Right ventricle myocardium inferior (tissue), 1 donor: ENCODE results near the gene CFAP57. TPM values are rescaled to one million over a fixed set of nuclear protein-coding genes. Genes with fewer than 3 reads are reported as not detected.

Experiments used
- ATAC-seq: fragments of 200-7000 bp; cut with Tn5 transposase; one replicate; pipeline ENCODE4 v1.9.1; 2020; ENCODE audit warnings: mild to moderate bottlenecking, moderate library complexity
- DNase-seq: peaks from one replicate; pipeline ENCODE4 v3.0.0; 2021; ENCODE audit errors: missing footprints
- intact Hi-C: fragments of 100-400 bp; cut with DNase I; formaldehyde crosslinking; loops from one replicate; pipeline ENCODE4 v1.11.0; 2022
- total RNA-seq: library from RNA; stranded (reverse); fragmentation: NEBNext Ultra II Directional; extraction: Animal tissue kit (Norgen Biotek cat#: 25700); gene quantifications from one replicate; pipeline ENCODE4 v1.2.1, GENCODE V29; 2021
- donor health status: DM: no; HTN: yes; CAD: no; lungs with severe emphysema.

The CFAP57 gene
- total RNA-seq, 1 donor from 2014 or later, result not detected

DNA sequence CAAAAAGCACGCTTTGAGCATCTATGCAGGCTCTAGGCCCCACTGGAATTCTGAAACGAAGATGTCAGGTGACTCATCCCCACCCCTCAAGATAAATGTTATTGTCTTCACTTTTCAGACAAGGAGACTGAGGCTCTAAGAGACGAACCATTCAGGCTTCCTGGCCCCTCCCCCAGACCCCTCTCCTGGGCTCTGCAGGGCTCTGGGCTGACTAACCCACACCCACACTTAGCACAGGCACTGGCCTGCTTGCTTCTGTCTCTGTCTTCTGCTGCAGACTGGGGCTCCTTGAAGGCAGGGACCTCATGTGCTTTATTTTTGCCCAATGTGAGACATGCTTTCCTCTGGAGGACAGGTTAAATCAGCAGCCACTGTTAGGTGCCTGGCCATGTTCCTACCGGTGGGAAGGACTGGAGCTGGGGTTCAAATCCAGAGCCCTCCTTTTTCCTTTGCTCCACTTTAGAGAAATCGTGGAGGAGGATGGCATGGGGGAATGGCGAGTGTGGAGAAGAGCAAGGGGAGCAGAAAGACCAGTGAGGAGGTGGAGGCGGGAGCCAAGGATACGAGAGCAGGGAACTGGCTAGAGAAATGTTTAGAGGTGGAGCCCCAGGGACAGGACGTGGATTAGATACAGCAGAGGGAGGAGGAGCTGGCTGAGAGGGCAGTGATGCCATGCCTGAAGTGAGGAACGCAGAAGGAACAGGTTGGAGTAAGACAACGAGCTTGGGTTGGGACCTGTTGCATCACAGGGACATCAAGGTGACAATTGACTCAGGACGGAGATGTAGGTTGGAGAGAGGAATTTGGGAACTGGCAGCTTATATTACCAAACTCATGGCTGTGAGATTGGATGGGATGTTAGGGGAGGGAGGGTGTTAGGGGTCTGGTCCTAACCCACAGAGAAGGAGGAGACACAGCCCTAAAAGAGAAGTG, 99.3 kb downstream of the CFAP57 start:
- DNase-seq (no peak), ATAC-seq (no peak)

DNA sequence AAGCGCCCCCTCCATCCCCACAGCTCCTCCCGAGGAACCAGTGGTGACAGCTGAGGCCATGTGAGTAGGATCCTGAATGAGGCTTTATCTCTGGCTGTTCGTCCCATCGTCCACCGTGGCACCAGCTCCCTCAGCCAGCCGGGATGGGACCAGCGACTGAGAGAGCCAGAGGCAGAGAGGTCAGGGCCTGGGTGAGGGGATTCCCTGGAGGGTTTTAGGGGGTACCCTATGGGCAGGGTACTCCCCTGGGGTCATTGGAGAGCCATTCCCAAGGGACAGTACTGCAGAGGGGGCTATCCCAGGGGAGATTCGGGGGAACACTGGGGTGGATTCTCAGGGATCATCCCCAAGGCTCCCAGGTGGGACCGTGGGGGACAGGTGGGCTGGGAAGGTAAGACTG, 100.0 kb downstream of the CFAP57 start:
- no peak for DNase-seq
- intact Hi-C loops, result no loop called here
- ATAC-seq, result no peak

More for the DNA sequence above, 99.3 kb downstream of the CFAP57 start:
- intact Hi-C loops, result no loop called here

DNA sequence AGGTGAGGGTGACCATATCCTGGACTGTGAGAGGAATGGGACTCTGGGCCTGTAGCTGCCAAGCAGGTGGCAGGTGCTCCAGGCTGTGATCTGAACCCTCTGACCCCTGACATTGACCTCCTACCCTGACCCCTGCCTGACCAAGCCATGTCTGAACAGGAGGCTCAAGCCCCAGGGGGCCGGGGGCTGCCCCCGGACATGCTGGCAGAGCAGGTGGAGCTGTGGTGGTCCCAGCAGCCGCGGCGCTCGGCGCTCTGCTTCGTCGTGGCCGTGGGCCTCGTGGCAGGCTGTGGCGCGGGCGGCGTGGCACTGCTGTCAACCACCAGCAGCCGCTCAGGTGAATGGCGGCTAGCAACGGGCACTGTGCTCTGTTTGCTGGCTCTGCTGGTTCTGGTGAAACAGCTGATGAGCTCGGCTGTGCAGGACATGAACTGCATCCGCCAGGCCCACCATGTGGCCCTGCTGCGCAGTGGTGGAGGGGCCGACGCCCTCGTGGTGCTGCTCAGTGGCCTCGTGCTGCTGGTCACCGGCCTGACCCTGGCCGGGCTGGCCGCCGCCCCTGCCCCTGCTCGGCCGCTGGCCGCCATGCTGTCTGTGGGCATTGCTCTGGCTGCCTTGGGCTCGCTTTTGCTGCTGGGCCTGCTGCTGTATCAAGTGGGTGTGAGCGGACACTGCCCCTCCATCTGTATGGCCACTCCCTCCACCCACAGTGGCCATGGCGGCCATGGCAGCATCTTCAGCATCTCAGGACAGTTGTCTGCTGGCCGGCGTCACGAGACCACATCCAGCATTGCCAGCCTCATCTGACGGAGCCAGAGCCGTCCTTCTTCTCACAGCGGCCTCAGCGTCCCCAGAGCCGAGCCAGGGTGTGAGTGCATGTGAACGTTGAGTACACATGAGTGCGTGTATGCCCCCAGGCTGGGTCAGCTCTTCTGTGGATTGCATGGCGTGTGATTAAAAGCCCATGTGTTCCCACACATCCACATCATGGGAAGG, 100.7 kb downstream of the CFAP57 start:
- no peak for DNase-seq
- ATAC-seq, result no peak
- intact Hi-C loops, result no loop called here

DNA sequence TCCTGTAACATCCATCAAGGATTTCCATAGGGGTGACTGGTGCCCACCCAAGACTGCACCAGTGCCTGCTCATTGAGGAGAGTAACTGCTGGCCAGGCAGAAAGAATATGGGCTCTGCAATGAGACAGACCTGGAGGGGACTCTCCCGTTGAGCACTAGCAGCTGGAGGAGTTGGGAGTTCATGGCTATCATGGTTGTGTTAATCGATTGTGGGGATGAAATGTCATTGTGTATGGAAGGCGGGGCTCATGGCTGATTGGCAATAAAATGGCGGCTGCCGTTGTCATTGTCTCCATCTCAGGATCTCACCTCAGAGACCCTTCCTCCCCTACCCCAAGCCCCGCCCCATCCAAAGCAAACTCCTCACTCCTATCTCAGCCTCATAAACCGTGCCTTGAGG, 101.6 kb downstream of the CFAP57 start:
- intact Hi-C loops, result no loop called here
- ATAC-seq (no peak), DNase-seq (no peak)

DNA sequence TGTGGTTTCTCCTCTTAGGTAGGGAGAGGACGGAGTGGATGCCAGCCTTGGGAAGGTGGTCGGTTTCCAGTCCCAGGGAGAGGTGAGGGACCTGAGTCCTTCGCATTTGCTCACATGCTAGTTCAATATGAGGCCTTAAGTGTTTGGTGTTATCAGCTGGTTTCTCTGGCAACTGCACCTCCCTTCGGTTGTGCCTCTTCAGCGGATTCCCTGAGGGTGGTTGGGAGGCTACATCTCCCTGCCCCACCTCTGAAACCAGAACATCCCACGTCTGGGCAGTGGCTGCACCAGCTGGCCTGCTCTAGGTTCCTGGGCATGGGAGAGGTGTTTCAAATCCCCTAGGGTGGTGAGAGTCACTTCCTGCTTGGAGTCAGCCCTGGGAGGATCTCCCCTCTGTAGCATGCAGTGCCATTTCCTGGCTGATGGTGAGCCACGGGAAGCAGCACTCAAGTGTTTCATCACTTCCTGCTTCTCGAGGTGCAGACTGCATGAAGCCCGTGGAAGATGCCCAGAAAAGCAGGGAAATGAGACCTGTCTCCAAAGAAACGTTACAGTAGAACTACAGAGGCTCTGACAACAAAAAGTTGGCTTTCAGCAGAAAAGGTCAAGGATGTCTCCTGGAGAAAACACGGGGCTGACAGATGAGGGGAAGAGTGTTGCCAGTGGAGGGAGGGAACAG, 102.1 kb downstream of the CFAP57 start:
- intact Hi-C loops, result no loop called here

DNA sequence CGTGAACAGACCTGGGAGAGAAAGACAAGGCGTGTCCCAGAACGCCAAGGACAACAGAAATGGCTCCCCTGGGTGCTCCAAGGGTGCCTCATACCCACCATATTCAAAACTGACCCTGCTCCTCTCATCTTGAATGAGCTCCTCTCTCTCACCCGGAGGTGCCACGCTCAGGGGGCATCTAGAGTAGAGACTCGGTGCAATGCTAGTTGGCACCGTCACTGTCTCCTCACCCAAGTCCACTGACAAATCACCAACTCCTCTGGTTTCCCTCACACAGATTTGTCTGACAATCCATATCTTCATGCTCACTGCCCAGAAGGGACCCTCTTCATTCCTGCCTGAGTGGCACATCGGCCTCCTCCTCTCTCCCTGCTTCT, 102.7 kb downstream of the CFAP57 start:
- intact Hi-C loops, result no loop called here
- DNase-seq (no peak), ATAC-seq (no peak)

More for the DNA sequence above, 102.1 kb downstream of the CFAP57 start:
- DNase-seq (no peak), ATAC-seq (no peak)

DNA sequence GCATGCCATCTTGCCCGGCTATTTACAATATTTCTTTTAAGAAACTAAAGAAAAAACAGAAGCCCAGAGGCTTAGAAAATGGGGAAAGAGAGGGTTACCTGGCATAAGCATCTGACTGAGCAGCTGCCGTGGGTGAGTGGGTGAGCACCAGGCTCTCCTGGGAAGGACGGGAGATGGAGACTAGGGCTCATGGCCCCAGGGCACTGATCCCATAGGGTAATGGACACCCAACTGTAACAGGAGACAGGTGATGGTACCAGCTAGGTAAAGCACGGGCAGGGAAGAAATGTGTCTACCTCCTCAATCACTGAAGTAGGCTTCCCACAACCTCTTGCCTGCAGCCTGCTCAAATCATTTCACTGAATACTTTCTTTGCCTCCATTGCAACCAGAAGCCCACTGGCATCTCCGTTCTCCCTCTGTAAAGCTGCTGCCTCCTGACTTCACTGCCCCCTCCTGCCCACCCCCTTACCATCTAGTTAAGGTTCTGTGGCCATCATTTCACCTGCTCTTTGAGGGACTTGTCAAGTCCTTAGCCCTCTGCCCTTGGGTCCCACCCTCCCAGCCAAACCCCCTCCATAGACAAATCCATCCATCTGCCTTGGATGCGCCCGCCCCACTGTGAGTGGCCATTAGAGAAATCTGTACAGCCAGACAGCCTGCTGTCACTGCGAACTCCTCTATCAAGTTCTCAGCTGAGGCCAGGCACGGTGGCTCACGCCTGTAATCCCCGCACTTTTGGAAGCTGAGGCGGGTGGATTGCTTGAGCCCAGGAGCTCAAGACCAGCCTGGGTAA, 103.9 kb downstream of the CFAP57 start:
- no peak for ATAC-seq
- intact Hi-C loops, result no loop called here
- no peak for DNase-seq

DNA sequence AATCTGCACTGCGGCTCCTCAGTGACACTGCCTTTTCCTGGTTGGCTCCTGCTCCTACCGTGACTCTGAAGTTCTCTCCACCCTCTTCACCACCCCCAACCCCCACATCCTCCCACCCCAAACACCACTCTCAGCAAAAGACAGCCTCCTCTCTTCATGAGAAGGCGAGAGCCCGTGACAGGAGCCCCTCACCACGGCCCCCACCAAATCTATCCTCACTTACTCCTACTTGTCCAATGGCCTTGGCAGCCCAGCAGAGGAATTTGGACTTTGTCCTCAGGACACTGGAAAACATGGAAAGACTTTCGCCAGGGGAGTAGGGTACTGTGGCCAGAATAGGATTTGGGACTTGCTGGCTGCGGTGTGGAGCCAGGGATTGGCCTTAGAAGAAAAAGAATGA, 104.5 kb downstream of the CFAP57 start:
- no peak for DNase-seq
- ATAC-seq, result no peak
- intact Hi-C loops, result no loop called here

DNA sequence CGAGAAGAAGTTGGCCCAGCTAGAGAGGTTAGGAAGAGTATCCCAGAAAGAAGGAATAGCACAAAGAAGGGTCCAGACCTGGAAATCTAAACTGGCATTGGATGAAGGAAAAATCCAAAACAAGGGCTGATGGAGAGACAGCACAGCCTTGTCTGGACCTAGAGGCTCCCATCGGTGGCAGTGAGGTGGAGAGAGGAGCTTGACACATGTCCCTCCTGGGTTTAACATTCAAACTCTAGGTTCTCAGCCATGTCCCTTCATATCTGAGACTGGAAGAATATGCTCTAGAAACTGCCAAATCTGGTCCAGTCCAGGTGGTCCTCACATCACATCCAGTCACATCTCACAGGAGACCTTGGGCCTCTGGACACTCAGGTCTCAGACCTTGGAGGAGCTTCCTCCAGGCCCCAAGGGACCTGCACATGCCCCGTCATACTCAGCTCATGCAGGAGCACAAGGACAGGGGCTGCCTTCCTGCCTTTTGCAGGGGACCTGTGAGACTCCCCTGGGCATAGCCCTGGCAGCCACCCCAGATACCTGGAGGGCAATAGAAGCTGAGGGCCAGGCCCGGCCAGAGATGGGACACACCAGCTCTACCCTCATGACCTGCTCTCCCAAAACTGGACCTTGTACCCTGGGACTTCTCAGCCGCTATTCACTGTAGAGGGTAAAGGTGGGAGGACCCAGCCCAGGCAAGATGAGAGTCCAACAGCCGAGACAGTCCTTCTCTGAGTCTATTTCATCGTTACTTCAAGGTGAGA, 105.2 kb downstream of the CFAP57 start:
- ATAC-seq, result no peak
- intact Hi-C loops, result no loop called here
- DNase-seq, result no peak

DNA sequence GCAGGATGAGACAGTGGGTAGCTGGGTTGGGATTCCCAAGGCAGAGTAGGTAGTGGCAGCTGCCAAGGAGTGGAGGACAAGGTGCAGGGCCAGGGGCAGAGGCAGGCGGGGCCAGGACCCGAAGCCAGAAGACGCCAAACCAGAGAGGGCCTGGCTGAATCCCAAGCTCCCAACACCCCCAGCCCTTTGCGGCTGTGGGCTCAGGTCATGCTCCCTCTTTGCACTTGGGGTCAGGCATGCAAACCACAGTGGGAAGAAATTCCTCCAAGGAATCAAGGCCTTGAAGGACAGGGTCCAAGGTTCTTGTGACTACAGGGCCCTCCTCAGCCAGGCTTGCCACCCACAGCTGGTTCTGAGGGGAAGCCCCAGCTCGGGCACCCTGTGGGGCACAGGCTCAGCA, 107.0 kb downstream of the CFAP57 start:
- intact Hi-C loops, result no loop called here
- DNase-seq (no peak), ATAC-seq (no peak)

DNA sequence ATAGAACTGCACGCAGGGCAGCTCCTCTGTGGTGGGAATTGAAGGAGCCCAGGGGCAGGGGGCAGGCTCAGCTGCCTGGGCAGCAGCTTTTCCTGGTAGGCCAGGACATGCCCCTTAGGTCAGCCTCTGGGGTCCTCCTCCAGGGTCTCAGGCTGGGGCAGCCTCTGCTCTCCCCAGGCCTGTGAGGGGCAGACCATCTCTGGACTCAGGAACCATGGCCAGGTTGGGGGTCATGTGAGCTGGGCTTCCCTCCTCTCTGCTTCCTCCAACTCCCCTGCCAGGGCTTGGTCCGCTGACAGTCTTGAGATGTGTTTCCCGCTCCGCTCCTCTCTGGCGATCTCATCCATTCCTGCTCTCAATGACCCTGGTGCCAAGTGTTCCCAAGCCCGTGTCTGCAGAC, 107.5 kb downstream of the CFAP57 start:
- ATAC-seq (no peak), DNase-seq (no peak)
- intact Hi-C loops, result no loop called here

DNA sequence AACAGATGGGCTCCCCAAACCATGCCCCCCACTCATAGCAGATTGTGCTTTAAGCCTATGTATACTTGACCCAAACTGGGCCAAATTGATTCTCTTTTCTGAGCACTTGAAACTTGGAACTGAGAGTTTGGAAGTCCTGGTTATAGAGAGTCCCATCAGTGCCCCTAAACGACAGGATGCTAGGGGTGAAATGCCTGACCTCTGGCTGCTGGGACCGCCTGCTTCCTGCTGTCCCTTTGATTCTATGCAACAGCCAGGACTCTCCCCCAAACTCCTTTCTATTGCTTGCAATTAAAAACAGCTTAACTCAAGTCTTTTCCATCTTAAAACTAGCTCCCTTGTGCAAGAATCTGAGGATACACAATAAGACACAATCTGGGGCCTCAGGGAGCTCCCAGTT, 108.6 kb downstream of the CFAP57 start:
- DNase-seq (no peak), ATAC-seq (no peak)
- intact Hi-C loops, result no loop called here

DNA sequence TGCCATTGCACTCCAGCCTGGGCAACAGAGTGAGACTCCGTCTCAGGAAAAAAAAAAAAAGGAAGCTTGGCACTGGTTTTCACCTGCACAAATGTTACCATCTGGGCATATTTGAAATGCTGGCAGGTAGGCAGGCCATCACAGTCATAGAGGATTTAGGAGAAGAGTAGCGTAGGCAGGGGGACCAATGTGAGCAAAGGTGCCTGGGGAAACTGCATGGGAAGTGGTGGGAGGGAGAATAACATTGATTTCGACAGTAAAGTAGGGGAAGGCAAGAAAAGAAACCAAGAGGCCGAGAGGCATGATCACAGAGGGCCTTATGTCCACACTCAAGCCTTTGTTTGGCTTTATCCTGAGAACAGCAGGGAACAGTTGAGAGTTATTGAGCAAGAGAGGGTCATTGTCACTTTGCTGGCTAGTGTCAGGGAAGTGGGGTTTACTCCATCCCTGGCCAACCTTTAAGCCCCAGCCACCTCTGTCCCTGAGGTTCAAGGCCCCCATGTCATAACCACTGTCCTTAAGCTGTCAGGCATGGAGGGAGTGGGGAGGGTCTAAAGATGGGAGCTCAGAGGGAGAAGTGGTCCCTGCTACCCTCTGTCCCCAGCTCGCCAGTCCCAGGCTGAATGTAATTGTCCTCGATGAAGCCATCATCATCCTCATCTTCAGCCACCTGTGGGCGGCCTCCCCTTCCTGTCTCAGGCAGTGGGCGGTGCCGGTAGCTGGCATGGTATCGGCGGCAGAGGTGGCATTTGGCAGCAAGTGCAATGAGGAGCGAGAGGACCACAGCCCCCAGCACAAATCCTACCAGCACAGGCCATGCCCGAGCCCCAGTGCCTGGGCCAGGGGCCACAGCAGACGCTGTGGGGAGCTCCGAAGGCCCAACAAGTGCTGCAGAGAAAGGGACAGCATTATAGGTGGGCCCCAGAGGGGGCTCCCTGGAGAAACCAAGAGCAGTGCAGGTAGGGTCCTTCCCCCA, 110.4 kb downstream of the CFAP57 start:
- intact Hi-C loops, result no loop called here

DNA sequence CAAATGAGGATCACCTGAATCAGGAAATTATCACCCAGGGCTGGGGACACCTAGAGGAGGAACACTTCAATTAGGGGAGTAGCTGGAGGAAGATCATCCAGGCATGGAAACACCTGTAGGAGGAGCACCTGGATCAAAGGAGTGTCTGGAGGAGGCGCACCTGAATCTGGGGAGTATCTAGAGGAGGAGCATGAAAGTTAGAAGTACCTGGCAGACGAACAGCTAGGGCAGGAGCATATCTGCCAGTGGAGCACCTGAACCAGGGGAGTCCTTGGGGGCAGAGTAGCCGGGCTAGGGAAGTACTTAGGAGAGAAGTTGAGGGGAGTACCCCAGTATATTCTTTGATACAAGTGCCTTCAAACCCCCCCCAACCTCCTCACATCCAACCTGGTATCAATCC, 111.9 kb downstream of the CFAP57 start:
- intact Hi-C loops, result no loop called here
- DNase-seq, result no peak

More for the DNA sequence above, 110.4 kb downstream of the CFAP57 start:
- no peak for DNase-seq
- ATAC-seq, result no peak

DNA sequence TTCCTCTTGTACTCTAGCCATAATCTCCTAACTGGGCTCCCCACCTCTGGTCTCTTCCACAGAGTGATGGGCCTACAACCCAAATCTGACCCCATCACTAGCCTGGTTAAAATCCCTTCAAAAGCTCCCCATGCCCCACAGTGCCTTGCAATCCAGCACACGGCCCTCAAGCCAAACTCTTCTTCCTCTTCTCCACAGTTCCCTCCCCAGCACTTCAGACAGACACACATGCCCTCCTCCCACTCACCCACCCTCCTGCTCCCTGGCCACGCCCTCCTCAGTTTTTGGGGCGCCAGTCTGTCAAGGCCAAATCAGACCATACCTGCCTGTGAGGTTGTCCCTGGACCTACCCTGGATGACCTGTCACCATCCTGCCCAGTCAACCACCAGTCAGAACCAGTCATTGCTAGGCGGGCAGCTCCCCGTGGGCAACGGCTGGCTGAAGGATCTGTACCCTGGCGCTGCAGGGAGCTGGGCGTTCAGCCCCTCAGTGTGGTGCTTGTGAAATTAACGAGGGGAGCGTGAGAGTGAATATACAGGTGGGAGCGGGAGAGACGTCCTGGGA, 112.5 kb downstream of the CFAP57 start:
- DNase-seq (no peak), ATAC-seq (no peak)
- intact Hi-C loops, result no loop called here

More for the DNA sequence above, 111.9 kb downstream of the CFAP57 start:
- ATAC-seq, result no peak
